Chondrocyte (in vitro differentiated cells): ENCODE data around the gene NR6A1. TPM values are rescaled to one million over a fixed set of nuclear protein-coding genes. Genes with fewer than 3 reads are reported as not detected.

Experiments
- DNase-seq: peaks from one replicate; pipeline ENCODE4 v3.0.0; 2021; ENCODE audit warnings: mixed read lengths, low spot score
- H3K27ac Mint-ChIP-seq: one replicate; pipeline ENCODE4 v1.8.0; 2021; ENCODE audit warnings: mild to moderate bottlenecking, moderate library complexity, mixed read lengths; ENCODE audit not compliant: unreplicated experiment
- H3K27me3 Mint-ChIP-seq: 2 replicates; pipeline ENCODE4 v1.8.0; 2021; ENCODE audit warnings: low read depth, mixed read lengths
- H3K36me3 Mint-ChIP-seq: 2 replicates; pipeline ENCODE4 v1.8.0; 2021; ENCODE audit warnings: low read depth, mixed read lengths
- H3K4me1 Mint-ChIP-seq: 2 replicates; pipeline ENCODE4 v1.8.0; 2021; ENCODE audit warnings: low read depth, mild to moderate bottlenecking, mixed read lengths
- H3K4me3 Mint-ChIP-seq: one replicate; pipeline ENCODE4 v1.8.0; 2021; ENCODE audit warnings: mild to moderate bottlenecking, moderate library complexity, mixed read lengths; ENCODE audit not compliant: unreplicated experiment
- H3K9me3 Mint-ChIP-seq: 2 replicates; pipeline ENCODE4 v1.8.0; 2021; ENCODE audit warnings: low read depth, mixed read lengths
- CTCF ChIP-seq: fragments of 200-600 bp; sonication (generic); IDR thresholded peaks from 2 replicates; pipeline ENCODE4 v1.5.0; 2021; ENCODE audit warnings: antibody characterized with exemption, mild to moderate bottlenecking, moderate library complexity
- total RNA-seq: library from RNA; stranded (reverse); gene quantifications from 3 replicates; pipeline ENCODE4 v1.2.1, GENCODE V29; 2021

The NR6A1 gene
- total RNA-seq, 1 donor from 2014 or later, result 0.77 TPM

GRCh38 chr9:124486778-124487259 lies 284.3 kb downstream of the NR6A1 start:
- no peaks in the 10 kb centered on the region for H3K36me3 Mint-ChIP-seq
- no peaks in the 10 kb centered on the region for H3K4me1 Mint-ChIP-seq
- peaks cover 33% of the 10 kb centered on the region for H3K27me3 Mint-ChIP-seq

GRCh38 chr9:124485936-124486335 lies 285.2 kb downstream of the NR6A1 start:
- Mint-ChIP-seq H3K27me3 (peaks cover 30% of the 10 kb centered on the region), H3K9me3 (no peaks in the 10 kb centered on the region), H3K4me1 (no peaks in the 10 kb centered on the region), H3K4me3 (no peak overlapping the region), H3K27ac (no peak overlapping the region), H3K36me3 (no peaks in the 10 kb centered on the region)
- no peak for DNase-seq
- TF ChIP-seq CTCF, result no peak

More at GRCh38 chr9:124486778-124487259, 284.3 kb downstream of the NR6A1 start:
- no peak for TF ChIP-seq CTCF
- DNase-seq, result no peak
- H3K4me3 Mint-ChIP-seq, result no peak overlapping the region
- no peaks in the 10 kb centered on the region for H3K9me3 Mint-ChIP-seq
- no peak overlapping the region for H3K27ac Mint-ChIP-seq

DNA sequence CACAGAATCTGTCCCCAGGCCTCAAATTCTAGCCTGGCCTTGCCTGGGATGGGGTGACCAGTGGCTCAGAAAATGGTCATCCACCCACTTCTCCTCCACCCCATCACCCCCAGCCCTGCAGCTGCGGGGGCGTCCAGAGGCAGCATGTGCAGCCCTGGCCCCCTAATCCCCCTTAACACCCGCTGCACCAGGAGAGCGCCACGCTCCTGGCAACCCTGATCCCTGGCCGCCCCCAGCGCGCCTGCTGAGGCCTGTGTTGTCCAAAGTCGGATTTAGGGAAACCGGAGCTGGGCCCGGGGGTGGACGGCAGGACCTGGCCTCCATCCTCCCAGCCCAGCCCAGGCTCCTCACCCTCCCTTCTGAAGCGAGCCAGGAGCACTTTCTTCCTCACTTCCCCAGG lies 285.9 kb downstream of the NR6A1 start:
- H3K4me1 Mint-ChIP-seq, result no peaks in the 10 kb centered on the region

GRCh38 chr9:124483481-124483880 lies 287.6 kb downstream of the NR6A1 start:
- Mint-ChIP-seq H3K27ac (no peak overlapping the region), H3K4me1 (peaks cover under 1% of the 10 kb centered on the region), H3K4me3 (no peak overlapping the region)

More for the DNA sequence above, 285.9 kb downstream of the NR6A1 start:
- Mint-ChIP-seq H3K27me3 (peaks cover 29% of the 10 kb centered on the region), H3K36me3 (no peaks in the 10 kb centered on the region), H3K9me3 (no peaks in the 10 kb centered on the region), H3K27ac (no peak overlapping the region), H3K4me3 (no peak overlapping the region)
- no peak for DNase-seq
- no peak for TF ChIP-seq CTCF

DNA sequence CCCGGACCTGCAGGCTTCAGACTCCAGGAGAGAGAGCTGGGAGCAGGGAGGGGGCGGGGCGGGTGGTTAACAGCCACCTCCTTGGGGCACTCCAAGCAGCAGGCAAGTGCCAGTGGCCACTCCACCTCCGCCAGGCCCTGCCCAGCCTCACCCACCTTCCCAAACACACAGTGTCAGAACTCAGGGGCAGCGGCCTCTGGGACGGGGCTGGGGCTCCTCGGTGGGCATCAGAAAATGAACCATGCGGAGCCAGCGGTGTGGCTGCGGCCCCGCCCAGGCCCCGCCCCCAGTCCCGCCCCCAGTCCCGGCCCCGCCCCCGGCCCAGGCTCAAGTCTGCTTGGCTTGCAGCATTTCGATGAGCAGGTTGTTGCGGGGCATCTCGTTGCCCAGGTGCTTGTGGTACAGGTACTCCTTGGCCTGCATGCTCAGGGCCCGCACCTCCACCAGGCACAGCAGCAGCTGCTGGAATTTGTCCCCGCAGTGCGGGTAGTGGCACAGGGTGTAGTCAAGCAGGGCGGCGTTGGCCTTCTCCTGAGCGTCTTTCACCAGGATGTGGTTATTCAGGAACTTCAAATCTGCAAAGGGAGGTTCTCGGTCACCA lies 288.6 kb downstream of the NR6A1 start:
- no peak for TF ChIP-seq CTCF

More at GRCh38 chr9:124483481-124483880, 287.6 kb downstream of the NR6A1 start:
- Mint-ChIP-seq H3K36me3 (no peaks in the 10 kb centered on the region), H3K9me3 (no peaks in the 10 kb centered on the region), H3K27me3 (peaks cover 29% of the 10 kb centered on the region)
- no peak for TF ChIP-seq CTCF
- DNase-seq, result no peak

More for the DNA sequence above, 288.6 kb downstream of the NR6A1 start:
- Mint-ChIP-seq H3K27me3 (peaks cover 30% of the 10 kb centered on the region), H3K4me1 (peaks cover 5% of the 10 kb centered on the region), H3K9me3 (no peaks in the 10 kb centered on the region), H3K4me3 (no peak overlapping the region), H3K27ac (no peak overlapping the region), H3K36me3 (no peaks in the 10 kb centered on the region)
- DNase-seq, result no peak
